PC-9 (cell line): Measurements from ENCODE around the gene CDC25A.

Source experiments
- EZH2 ChIP-seq: fragments of 200-600 bp; sonication (generic); IDR thresholded peaks from 2 replicates; pipeline ENCODE4 v1.8.0; 2017; ENCODE audit warnings: antibody characterized with exemption, low read depth
- TF ChIP-seq, protein P1 (sequence below): fragments of 200-600 bp; sonication (generic); conservative IDR thresholded peaks from 2 replicates; pipeline ENCODE4 v1.6.1; 2017; ENCODE audit warnings: mixed run types, antibody characterized with exemption, mild to moderate bottlenecking, moderate library complexity

GRCh38 chr3:48184299-48184698 lies 3.9 kb downstream of the CDC25A start:
- TF ChIP-seq, protein P1, sequence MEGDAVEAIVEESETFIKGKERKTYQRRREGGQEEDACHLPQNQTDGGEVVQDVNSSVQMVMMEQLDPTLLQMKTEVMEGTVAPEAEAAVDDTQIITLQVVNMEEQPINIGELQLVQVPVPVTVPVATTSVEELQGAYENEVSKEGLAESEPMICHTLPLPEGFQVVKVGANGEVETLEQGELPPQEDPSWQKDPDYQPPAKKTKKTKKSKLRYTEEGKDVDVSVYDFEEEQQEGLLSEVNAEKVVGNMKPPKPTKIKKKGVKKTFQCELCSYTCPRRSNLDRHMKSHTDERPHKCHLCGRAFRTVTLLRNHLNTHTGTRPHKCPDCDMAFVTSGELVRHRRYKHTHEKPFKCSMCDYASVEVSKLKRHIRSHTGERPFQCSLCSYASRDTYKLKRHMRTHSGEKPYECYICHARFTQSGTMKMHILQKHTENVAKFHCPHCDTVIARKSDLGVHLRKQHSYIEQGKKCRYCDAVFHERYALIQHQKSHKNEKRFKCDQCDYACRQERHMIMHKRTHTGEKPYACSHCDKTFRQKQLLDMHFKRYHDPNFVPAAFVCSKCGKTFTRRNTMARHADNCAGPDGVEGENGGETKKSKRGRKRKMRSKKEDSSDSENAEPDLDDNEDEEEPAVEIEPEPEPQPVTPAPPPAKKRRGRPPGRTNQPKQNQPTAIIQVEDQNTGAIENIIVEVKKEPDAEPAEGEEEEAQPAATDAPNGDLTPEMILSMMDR: no peak
- TF ChIP-seq EZH2: no peak
